Bronchial epithelial cell (primary cell): ENCODE data around the gene IRF3. TPM values are rescaled to one million over a fixed set of nuclear protein-coding genes. Genes with fewer than 3 reads are reported as not detected.

Experiments used
- DNase-seq: peaks from one replicate; pipeline ENCODE4 v3.0.0-alpha.2; 2010; ENCODE audit warnings: low read depth
- FAIRE-seq: peaks from 2 replicates; lab custom pipeline; 2011; peaks lifted over from hg19 to GRCh38; lab: Jason Lieb, UNC
- H3K27me3 ChIP-seq: 2 replicates; pipeline ENCODE4 v1.5.1; 2011; ENCODE audit warnings: low read length; ENCODE audit not compliant: control insufficient read depth, insufficient read depth
- H3K36me3 ChIP-seq: 2 replicates; pipeline ENCODE4 v1.5.1; 2011; ENCODE audit warnings: low read length; ENCODE audit not compliant: control insufficient read depth, insufficient read depth
- H3K4me3 ChIP-seq: 2 replicates; pipeline ENCODE4 v1.5.1; 2011; ENCODE audit warnings: mild to moderate bottlenecking, low read depth, low read length, control low read depth
- CTCF ChIP-seq: IDR thresholded peaks from 2 replicates; pipeline ENCODE4 v1.5.1; 2011; ENCODE audit warnings: mild to moderate bottlenecking, moderate library complexity, low read length, control low read depth, inconsistent platforms; ENCODE audit not compliant: insufficient read depth, severe bottlenecking
- total RNA-seq: library from RNA; depleted of rRNA; stranded (reverse); fragments of >200 nt; gene quantifications from 2 replicates; pipeline ENCODE4 v1.2.1, GENCODE V29; 2014

The IRF3 gene
- total RNA-seq, 1 donor from 2014 or later = 128 TPM

DNA sequence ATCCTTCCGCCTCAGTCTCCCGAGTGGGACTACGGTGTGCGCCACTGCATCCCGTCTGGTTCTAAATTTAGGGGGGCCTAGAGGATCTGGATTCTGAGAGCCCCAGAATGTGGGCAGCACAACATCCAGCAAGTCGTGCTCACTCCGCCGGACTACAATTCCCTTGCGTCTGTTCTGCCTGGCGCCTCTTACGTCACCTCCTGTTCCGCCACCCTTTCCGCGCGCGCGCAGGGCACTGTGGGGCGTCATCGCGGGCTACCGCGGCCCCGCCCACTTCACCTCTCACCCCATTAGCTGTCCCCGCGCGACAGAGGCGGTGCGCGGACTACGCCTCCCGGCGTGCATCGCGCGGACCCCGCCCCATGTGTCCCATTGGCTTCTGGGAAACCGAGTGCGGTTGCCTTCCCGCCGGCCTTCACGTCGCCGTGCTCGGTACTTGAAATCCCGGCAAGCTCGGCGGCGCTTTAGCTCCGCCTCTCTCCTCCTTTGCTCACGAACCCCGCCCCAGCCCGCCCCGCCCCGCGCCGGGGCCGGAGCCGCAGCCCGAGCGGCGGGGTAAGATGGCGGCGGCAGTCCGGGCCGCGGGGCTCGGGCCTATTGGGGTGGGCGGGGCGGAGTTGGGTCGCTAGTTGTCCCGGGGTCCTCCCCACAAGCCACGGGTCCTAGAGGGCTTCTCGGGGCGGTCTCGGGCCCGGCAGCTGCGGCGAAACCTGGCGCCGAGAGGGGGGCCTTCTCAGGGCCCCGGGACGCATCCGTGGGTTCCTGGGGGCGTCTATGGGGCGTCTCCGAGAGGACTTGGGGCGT is 23.8 kb downstream of the IRF3 start, which contains the start of gene SCAF1:
Gene SCAF1 (plus strand): TSS at position 522 of the 804 bp plus-strand sequence. CDS start 2,818 bp downstream, outside the sequence.
- FAIRE-seq (no peak), DNase-seq (peak; percentile 96)
- Histone ChIP-seq H3K36me3 (peaks cover 12% of the 10 kb centered on the region), H3K4me3 (peak within 1 kb of the TSS; percentile 95), H3K27me3 (no peaks in the 10 kb centered on the region)
- no peak for TF ChIP-seq CTCF

- peak within 1 kb of the TSS; percentile 73 for H3K4me3 ChIP-seq
- peak; percentile 73 for FAIRE-seq
- no peak for TF ChIP-seq CTCF
- no peaks in the 10 kb centered on the region for H3K27me3 ChIP-seq
- H3K36me3 ChIP-seq = peaks cover 10% of the 10 kb centered on the region
- DNase-seq = peak; percentile 99
Measured at GRCh38 chr19:49640113-49640898, 25.4 kb downstream of the IRF3 start, which contains the start of gene RRAS. Gene RRAS (minus strand): TSS chr19:49640143. CDS start chr19:49640098, 45 bp downstream.

DNA sequence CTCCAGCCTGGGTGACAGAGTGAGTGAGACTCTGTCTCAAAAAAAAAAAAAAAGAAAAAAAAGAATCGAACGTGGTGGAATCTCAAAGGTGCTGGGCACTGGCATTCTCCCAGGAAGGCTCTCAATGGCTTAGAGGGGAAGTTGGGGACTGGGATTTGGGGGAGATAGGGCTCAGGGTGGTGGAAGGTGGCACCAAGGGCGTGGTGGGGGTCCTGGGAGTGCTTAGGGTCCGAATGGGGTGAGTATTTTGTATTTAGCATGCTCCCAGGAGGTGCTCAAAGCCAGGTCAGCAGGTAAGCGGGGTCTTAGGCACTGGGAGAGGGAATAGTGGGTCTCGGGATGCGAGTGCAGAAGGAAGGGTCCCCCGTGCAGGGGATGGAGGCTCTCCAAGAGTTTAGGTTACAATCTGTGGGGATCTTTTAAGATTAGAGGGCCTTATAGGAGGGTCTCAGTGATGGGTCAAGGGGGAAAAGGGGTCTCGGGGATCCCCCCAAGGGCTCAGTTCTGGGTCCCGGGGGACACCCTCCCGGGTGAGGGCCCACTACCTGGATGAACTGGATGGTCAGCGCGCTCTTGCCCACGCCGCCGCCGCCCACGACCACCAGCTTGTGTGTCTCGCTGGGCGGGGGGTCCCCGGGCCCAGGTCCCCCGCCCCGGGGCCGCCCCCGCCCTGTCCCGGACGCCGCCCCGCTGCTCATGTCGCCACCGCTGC is 26.1 kb downstream of the IRF3 start:
- TF ChIP-seq CTCF = no peak
- H3K4me3 ChIP-seq = peak overlapping the region; percentile 73
- DNase-seq = no peak

DNA sequence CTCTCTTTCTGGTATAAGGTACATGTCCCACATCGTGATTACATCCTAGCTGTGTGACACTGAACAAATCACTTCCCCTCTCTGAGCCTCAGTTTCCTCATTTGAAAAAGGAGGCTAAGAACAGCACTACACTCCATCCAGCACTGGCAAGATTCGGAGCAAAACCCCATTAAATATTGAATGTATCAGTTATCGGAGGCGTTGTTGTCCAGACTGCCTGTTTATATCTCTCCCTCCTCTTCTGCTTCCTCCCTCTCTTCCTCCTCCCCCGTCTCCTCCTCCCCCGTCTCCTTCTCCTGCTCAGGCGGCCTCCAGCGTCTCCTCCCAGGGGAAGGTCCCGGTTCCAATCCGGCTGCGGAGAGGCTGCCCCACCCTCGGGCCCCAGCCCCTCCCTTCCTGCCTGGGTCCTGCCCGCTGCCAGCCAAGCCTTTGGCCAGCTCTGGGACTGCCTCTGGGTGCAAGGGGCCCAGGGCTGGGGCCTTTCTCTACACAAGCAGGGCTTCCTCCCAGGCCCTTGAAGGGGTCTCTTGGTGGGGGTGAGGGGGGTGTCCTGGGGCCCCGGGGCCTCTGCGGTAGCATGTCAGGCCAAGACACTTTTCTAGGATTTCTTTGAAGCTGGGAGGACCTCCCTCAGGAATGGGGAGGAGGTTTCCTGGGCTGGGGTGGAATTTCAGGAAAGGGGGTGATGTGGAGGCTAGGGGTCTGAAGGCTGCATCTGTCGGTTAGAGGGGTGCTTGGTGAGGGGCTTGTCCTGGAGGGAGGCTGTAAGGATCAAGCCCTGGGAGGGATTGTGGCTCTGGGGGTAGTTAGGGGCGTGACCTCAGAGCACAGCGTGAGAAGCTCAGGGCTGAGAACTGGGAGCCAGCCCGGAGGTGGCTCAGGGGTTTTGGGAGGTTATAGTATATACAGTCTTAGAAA is 27.6 kb downstream of the IRF3 start:
- peak; percentile 74 for DNase-seq
- Histone ChIP-seq H3K4me3 (peak overlapping the region; percentile 73), H3K36me3 (peaks cover 8% of the 10 kb centered on the region), H3K27me3 (no peaks in the 10 kb centered on the region)
- FAIRE-seq = no peak
- TF ChIP-seq CTCF = no peak

More for the DNA sequence above, 26.1 kb downstream of the IRF3 start:
- Histone ChIP-seq H3K36me3 (peaks cover 9% of the 10 kb centered on the region), H3K27me3 (no peaks in the 10 kb centered on the region)
- FAIRE-seq = no peak
